Central memory CD8-positive, alpha-beta T cell (primary cell): Measurements from ENCODE around the gene KRTAP2-4.

Experiments
- ATAC-seq: fragments of 150-1000 bp; cut with Tn5 transposase; replicated peaks from 2 replicates; pipeline ENCODE4 v1.10.0; 2022; ENCODE audit warnings: mild to moderate bottlenecking, moderate FRiP score, moderate number of reproducible peaks; ENCODE audit not compliant: poor library complexity, severe bottlenecking; ENCODE audit errors: extremely low read depth
- DNase-seq, 2 donors: peaks; one replicate each; pipeline ENCODE4 v3.0.0; 2021; ENCODE audit warnings: low spot score in 2 of 2
- H3K27ac Mint-ChIP-seq: one replicate; pipeline ENCODE4 v1.8.0; 2022; ENCODE audit warnings: low read depth, mild to moderate bottlenecking, moderate library complexity, mixed read lengths
- H3K27me3 Mint-ChIP-seq: one replicate; pipeline ENCODE4 v1.8.0; 2022; ENCODE audit warnings: mixed read lengths
- H3K36me3 Mint-ChIP-seq: one replicate; pipeline ENCODE4 v1.8.0; 2022; ENCODE audit warnings: mild to moderate bottlenecking, moderate library complexity, mixed read lengths; ENCODE audit not compliant: insufficient read depth
- H3K4me1 Mint-ChIP-seq: one replicate; pipeline ENCODE4 v1.8.0; 2022; ENCODE audit warnings: mixed read lengths
- H3K4me3 Mint-ChIP-seq: one replicate; pipeline ENCODE4 v1.8.0; 2022; ENCODE audit warnings: mild to moderate bottlenecking, moderate library complexity, mixed read lengths
- H3K9me3 Mint-ChIP-seq: one replicate; pipeline ENCODE4 v1.8.0; 2022; ENCODE audit warnings: mixed read lengths

The KRTAP2-4 gene

DNA sequence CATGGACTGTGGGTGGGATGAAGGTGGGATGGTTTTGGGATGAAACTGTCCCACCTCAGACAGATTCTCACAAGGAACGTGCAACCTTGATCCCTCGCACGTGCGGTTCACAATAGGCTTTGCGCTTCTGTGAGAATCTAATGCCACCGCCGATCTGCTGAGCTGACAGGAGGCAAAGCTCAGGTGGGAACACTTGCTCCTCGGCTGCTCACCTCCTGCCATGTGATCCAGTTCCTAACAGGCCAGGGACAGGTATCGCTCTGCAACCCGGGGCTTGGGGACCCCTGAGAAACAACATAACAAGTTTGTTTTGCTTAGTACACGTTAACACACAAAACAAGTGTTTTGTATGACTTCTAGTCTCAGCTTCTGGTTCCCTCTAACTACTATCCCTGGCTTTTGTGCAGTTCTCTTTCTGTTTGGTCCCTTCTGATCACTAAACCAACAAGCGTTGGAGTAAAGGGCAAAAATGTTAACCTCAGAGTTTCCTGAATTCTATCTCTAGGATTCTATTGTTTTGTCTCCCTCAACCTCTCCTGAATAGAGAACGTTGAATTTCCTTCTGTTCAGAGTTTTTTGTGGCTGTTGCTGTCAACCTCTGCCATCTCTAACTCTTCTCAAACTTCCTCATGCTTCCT, 49.0 kb downstream of the KRTAP2-4 start:
- DNase-seq (no peak), ATAC-seq (no peak)
- H3K27ac Mint-ChIP-seq: no peak overlapping the region
- no peaks in the 10 kb centered on the region for H3K9me3 Mint-ChIP-seq
- peaks cover 26% of the 10 kb centered on the region for H3K27me3 Mint-ChIP-seq
- no peaks in the 10 kb centered on the region for H3K4me1 Mint-ChIP-seq
- no peak overlapping the region for H3K4me3 Mint-ChIP-seq
- H3K36me3 Mint-ChIP-seq: no peaks in the 10 kb centered on the region

DNA sequence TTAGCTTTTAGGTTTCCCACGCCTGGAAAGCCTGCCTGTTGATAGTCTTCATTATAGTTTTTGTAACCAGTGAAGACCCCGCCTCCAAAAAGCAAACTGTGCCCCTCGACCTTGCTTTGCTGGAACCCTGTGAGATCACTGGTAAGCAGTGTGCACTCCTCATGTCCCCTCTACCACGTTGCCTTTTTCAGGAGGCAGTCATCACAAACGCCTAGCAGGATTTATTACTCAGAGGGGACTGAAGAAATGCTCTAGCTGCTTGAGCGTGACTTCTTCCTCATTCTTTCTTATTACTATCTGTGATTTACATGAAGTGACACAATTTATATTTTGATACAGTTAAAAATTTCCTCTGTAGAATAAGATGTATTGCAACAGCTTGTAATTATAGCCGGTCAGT, 50.2 kb downstream of the KRTAP2-4 start:
- H3K4me1 Mint-ChIP-seq: no peaks in the 10 kb centered on the region
- peaks cover 26% of the 10 kb centered on the region for H3K27me3 Mint-ChIP-seq
- no peak for DNase-seq
- H3K9me3 Mint-ChIP-seq: no peaks in the 10 kb centered on the region
- H3K36me3 Mint-ChIP-seq: no peaks in the 10 kb centered on the region
- no peak overlapping the region for H3K27ac Mint-ChIP-seq
- ATAC-seq: no peak
- H3K4me3 Mint-ChIP-seq: no peak overlapping the region
